HCT116 (cell line): ENCODE data around the gene LNPEP. TPM values are rescaled to one million over a fixed set of nuclear protein-coding genes. Genes with fewer than 3 reads are reported as not detected.

Experiments used
- ATAC-seq: fragments of 200-7000 bp; cut with Tn5 transposase; 2 replicates; pipeline ENCODE4 v1.9.1; 2020; ENCODE audit warnings: mild to moderate bottlenecking, moderate library complexity
- BruUV-seq: library from RNA; stranded (reverse); fragments of 400-500 nt; replicated peaks from 2 replicates; lab custom pipeline; 2021; lab: Mats Ljungman, UMichigan
- CTCF ChIA-PET: fragments of 300-600 bp; sonication (Branson Sonifier 250); formaldehyde crosslinking; loops from one replicate; lab custom pipeline; 2021; ENCODE audit warnings: antibody characterized with exemption; lab: Charles Lee
- POLR2A ChIA-PET: fragments of 300-600, 350-600 bp; sonication (Branson Sonifier 250); formaldehyde crosslinking; loops from one replicate; lab custom pipeline; 2021; ENCODE audit warnings: antibody characterized with exemption; lab: Charles Lee
- RAD21 ChIA-PET, 2 experiments: fragments of 300-600 bp; sonication (Branson Sonifier 250); formaldehyde crosslinking; loops; one replicate each; lab custom pipeline; 2023; ENCODE audit warnings: low total read pairs in 2 of 2; ENCODE audit not compliant: uncharacterized antibody in 2 of 2, unreplicated experiment in 2 of 2, low non-redundant PET in 1 of 2; lab: Charles Lee
- DNase-seq: peaks from one replicate; pipeline ENCODE4 v3.0.0-alpha.2; 2010; ENCODE audit warnings: low read depth, low spot score
- H2AFZ ChIP-seq: fragments of 200-600 bp; shearing (Covaris generic), sonication (generic); 2 replicates; pipeline ENCODE4 v1.6.1; 2017; ENCODE audit warnings: low read depth, mixed run types, mixed read lengths, antibody characterized with exemption, low read length; ENCODE audit not compliant: poor library complexity, severe bottlenecking
- H3K27ac ChIP-seq: 2 replicates; pipeline ENCODE4 v1.5.1; 2012; ENCODE audit warnings: low read depth, low read length
- H3K27me3 ChIP-seq: fragments of 200-600 bp; sonication (generic); 2 replicates; pipeline ENCODE4 v1.6.1; 2016; ENCODE audit warnings: mixed run types, low read length, mixed read lengths; ENCODE audit not compliant: insufficient read depth
- H3K36me3 ChIP-seq, 2 experiments: fragments of 200-500 bp in 1 of 2; fragments of 200-600 bp in 1 of 2; sonication (Bioruptor generic) in 1 of 2; sonication (generic) in 1 of 2; 2 replicates each; pipeline versions ENCODE4 v1.5.1 to v1.6.1; 2014 to 2016; ENCODE audit warnings: low read length in 2 of 2, inconsistent platforms in 1 of 2, mixed read lengths in 1 of 2, mixed run types in 1 of 2; ENCODE audit not compliant: insufficient read depth in 2 of 2, control insufficient read depth in 1 of 2
- H3K4me1 ChIP-seq, 2 experiments: fragments of 200-600 bp in 1 of 2; sonication (generic) in 1 of 2; 2 replicates each; pipeline versions ENCODE4 v1.5.1 to v1.6.1; 2012 to 2017; ENCODE audit warnings: low read length in 2 of 2, inconsistent platforms in 1 of 2, mild to moderate bottlenecking in 1 of 2, mixed read lengths in 1 of 2, mixed run types in 1 of 2, moderate library complexity in 1 of 2; ENCODE audit not compliant: insufficient read depth in 2 of 2, control insufficient read depth in 1 of 2
- H3K4me2 ChIP-seq: fragments of 200-600 bp; sonication (generic); 2 replicates; pipeline ENCODE4 v1.6.1; 2017; ENCODE audit warnings: mixed run types, low read length, mixed read lengths
- H3K4me3 ChIP-seq, 2 experiments: fragments of 200-600 bp in 1 of 2; sonication (generic) in 1 of 2; replicated peaks in 1 of 2; 2 replicates each; pipeline ENCODE4 v1.5.1; 2011 to 2016; ENCODE audit warnings: low read length in 2 of 2, control low read depth in 1 of 2, low read depth in 1 of 2, mild to moderate bottlenecking in 1 of 2, mixed read lengths in 1 of 2, mixed run types in 1 of 2
- H3K79me2 ChIP-seq: fragments of 200-600 bp; sonication (generic); 2 replicates; pipeline ENCODE4 v1.6.1; 2017; ENCODE audit warnings: mild to moderate bottlenecking, mixed run types, low read length, moderate library complexity, mixed read lengths; ENCODE audit not compliant: insufficient read depth
- H3K9ac ChIP-seq: fragments of 200-600 bp; sonication (generic); 2 replicates; pipeline ENCODE4 v1.6.1; 2016; ENCODE audit warnings: low read length, mixed read lengths
- H3K9me2 ChIP-seq: fragments of 200-600 bp; sonication (generic), shearing (Covaris generic); 2 replicates; pipeline ENCODE4 v1.6.1; 2017; ENCODE audit warnings: mixed run types, mild to moderate bottlenecking, moderate library complexity; ENCODE audit not compliant: insufficient read depth
- H3K9me3 ChIP-seq, 2 experiments: fragments of 200-500 bp in 1 of 2; fragments of 200-600 bp in 1 of 2; sonication (Bioruptor generic) in 1 of 2; sonication (generic) in 1 of 2; 2 replicates each; pipeline ENCODE4 v1.6.1; 2014 to 2017; ENCODE audit warnings: low read length in 2 of 2, mixed read lengths in 2 of 2, inconsistent platforms in 1 of 2, low read depth in 1 of 2, mild to moderate bottlenecking in 1 of 2, mixed run types in 1 of 2, moderate library complexity in 1 of 2; ENCODE audit not compliant: control insufficient read depth in 1 of 2, insufficient read depth in 1 of 2
- H4K20me1 ChIP-seq: fragments of 200-600 bp; sonication (generic), shearing (Covaris generic); 2 replicates; pipeline ENCODE4 v1.6.1; 2017; ENCODE audit warnings: mixed run types, mild to moderate bottlenecking, moderate library complexity; ENCODE audit not compliant: insufficient read depth
- CEBPB ChIP-seq: IDR thresholded peaks from 2 replicates; pipeline ENCODE4 v1.6.1; 2012; ENCODE audit warnings: low read depth
- EGR1 ChIP-seq: IDR thresholded peaks from 2 replicates; pipeline ENCODE4 v1.6.1; 2012; ENCODE audit warnings: low read depth
- ELF1 ChIP-seq: IDR thresholded peaks from 2 replicates; pipeline ENCODE4 v1.6.1; 2012; ENCODE audit warnings: low read depth, borderline replicate concordance
- EZH2phosphoT487 ChIP-seq: fragments of 200-600 bp; IDR thresholded peaks from 2 replicates; pipeline ENCODE4 v1.6.1; 2018; ENCODE audit warnings: antibody characterized with exemption, borderline replicate concordance
- FOSL1 ChIP-seq: IDR thresholded peaks from 2 replicates; pipeline ENCODE4 v1.6.1; 2012; ENCODE audit warnings: low read depth
- POLR2A ChIP-seq: IDR thresholded peaks from 2 replicates; pipeline ENCODE4 v1.7.0; 2011; ENCODE audit warnings: borderline replicate concordance; ENCODE audit not compliant: insufficient read depth, insufficient read length; ENCODE audit errors: extremely low read depth
- POLR2AphosphoS5 ChIP-seq: IDR thresholded peaks from 2 replicates; pipeline ENCODE4 v1.6.1; 2011; ENCODE audit warnings: mild to moderate bottlenecking, low read depth, low read length, moderate library complexity
- SP1 ChIP-seq: IDR thresholded peaks from 2 replicates; pipeline ENCODE4 v1.6.1; 2012; ENCODE audit warnings: low read depth
- SRF ChIP-seq: IDR thresholded peaks from 2 replicates; pipeline ENCODE4 v1.6.1; 2012; ENCODE audit warnings: low read depth
- YY1 ChIP-seq: IDR thresholded peaks from 2 replicates; pipeline ENCODE4 v1.6.1; 2011; ENCODE audit warnings: low read length, low read depth, moderate library complexity, mild to moderate bottlenecking; ENCODE audit not compliant: insufficient replicate concordance; ENCODE audit errors: extremely low read depth
- ZFX ChIP-seq: fragments of 450-650 bp; IDR thresholded peaks from 2 replicates; pipeline ENCODE4 v1.6.1; 2017
- ZNF274 ChIP-seq: fragments of 200-500 bp; sonication (Bioruptor generic); IDR thresholded peaks from 2 replicates; pipeline ENCODE4 v1.6.1; 2014; ENCODE audit warnings: mild to moderate bottlenecking, low read depth, low read length, inconsistent platforms
- intact Hi-C: fragments of 100-400 bp; cut with micrococcal nuclease; formaldehyde crosslinking; loops from 2 replicates; pipeline ENCODE4 v1.10.0; 2022
- total RNA-seq: library from RNA; stranded (reverse); gene quantifications from one replicate; pipeline ENCODE4 v1.2.1, GENCODE V29; 2021; ENCODE audit not compliant: unreplicated experiment
- TF ChIP-seq, protein P1 (sequence below), 3 experiments: fragments of 200-600 bp in 1 of 3; sonication (generic) in 1 of 3; IDR thresholded peaks in 2 of 3; conservative IDR thresholded peaks in 1 of 3; 2 replicates each; pipeline ENCODE4 v1.5.1; 2012 to 2017; ENCODE audit warnings: low read depth in 2 of 3, low read length in 2 of 3, antibody characterized with exemption in 1 of 3, borderline replicate concordance in 1 of 3, control low read depth in 1 of 3, mild to moderate bottlenecking in 1 of 3, mixed read lengths in 1 of 3, mixed run types in 1 of 3, moderate library complexity in 1 of 3; ENCODE audit not compliant: insufficient read depth in 1 of 3
- TF ChIP-seq, protein P2 (sequence below): IDR thresholded peaks from 2 replicates; pipeline ENCODE4 v1.6.1; 2012

LNPEP gene
- total RNA-seq, 1 experiment from 2014 or later = 14.9 TPM

DNA sequence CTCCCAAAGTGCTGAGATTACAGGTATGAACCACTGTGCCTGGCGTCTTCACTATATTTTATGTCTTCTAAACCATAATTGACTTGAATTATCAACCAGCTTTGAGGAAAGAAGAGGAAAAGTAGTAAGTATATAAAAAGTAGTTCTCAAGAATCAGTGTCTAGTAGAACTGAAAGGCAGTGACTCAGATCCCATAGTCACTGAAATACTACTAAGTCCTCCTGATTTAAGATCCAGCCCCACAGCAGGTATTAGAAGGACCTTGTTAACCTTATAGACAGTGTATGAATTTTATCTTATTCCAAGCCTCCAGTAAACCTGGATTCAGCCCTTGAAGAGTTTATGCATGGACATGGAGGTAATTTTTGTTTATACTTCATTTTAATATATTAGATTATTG is 31.5 kb downstream of the LNPEP start:
- Histone ChIP-seq H3K4me2 (peak overlapping the region; percentile 65; the same call in 1 of the 2 replicates), H3K79me2 (peaks cover 12% of the 10 kb centered on the region), H3K9me2 (no peaks in the 10 kb centered on the region), H3K27me3 (no peaks in the 10 kb centered on the region), H3K27ac (no peak overlapping the region; the same call in 1 of the 2 replicates), H3K4me1 (peaks cover 20 to 21% of the 10 kb centered on the region in 2 experiments), H3K36me3 (no peaks in the 10 kb centered on the region), H2AFZ (no peak overlapping the region), H3K4me3 (no peak overlapping the region), H3K9ac (no peak overlapping the region), H4K20me1 (no peaks in the 10 kb centered on the region), H3K9me3 (no peaks in the 10 kb centered on the region)
- CTCF ChIA-PET = no interaction called here
- RAD21 ChIA-PET = no interaction called here
- DNase-seq (no peak), ATAC-seq (no peak)
- intact Hi-C loops = no loop called here
- POLR2A ChIA-PET = no interaction called here
- no TSS peak for BruUV-seq
- no peak for TF ChIP-seq FOSL1
- TF ChIP-seq CEBPB = no peak
- no peak for TF ChIP-seq ZNF274
- no peak for TF ChIP-seq ZFX
- TF ChIP-seq, protein P1, sequence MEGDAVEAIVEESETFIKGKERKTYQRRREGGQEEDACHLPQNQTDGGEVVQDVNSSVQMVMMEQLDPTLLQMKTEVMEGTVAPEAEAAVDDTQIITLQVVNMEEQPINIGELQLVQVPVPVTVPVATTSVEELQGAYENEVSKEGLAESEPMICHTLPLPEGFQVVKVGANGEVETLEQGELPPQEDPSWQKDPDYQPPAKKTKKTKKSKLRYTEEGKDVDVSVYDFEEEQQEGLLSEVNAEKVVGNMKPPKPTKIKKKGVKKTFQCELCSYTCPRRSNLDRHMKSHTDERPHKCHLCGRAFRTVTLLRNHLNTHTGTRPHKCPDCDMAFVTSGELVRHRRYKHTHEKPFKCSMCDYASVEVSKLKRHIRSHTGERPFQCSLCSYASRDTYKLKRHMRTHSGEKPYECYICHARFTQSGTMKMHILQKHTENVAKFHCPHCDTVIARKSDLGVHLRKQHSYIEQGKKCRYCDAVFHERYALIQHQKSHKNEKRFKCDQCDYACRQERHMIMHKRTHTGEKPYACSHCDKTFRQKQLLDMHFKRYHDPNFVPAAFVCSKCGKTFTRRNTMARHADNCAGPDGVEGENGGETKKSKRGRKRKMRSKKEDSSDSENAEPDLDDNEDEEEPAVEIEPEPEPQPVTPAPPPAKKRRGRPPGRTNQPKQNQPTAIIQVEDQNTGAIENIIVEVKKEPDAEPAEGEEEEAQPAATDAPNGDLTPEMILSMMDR (IDR thresholded peaks at IDR 0.05 in 2 of 3, conservative IDR thresholded peaks at IDR 0.05 in 1 of 3; ENCODE audit: borderline replicate concordance in 1 of 3, insufficient read depth in 1 of 3, low read depth in 2 of 3, low read length in 2 of 3) = no peak
- no peak for TF ChIP-seq EZH2phosphoT487
- TF ChIP-seq SP1 = no peak
- TF ChIP-seq, protein P2, sequence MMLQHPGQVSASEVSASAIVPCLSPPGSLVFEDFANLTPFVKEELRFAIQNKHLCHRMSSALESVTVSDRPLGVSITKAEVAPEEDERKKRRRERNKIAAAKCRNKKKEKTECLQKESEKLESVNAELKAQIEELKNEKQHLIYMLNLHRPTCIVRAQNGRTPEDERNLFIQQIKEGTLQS = no peak
- no peak for TF ChIP-seq SRF
- TF ChIP-seq ELF1 = no peak
- no peak for TF ChIP-seq POLR2A
- no peak for TF ChIP-seq POLR2AphosphoS5
- no peak for TF ChIP-seq YY1
- TF ChIP-seq EGR1 = no peak
